PC-3 (cell line): ENCODE measurements around the gene TINCR. TPM values are rescaled to one million over a fixed set of nuclear protein-coding genes. Genes with fewer than 3 reads are reported as not detected.

ENCODE experiments used
- ATAC-seq: fragments of 200-7000 bp; cut with Tn5 transposase; 2 replicates; pipeline ENCODE4 v1.9.1; 2020; ENCODE audit warnings: mild to moderate bottlenecking, moderate library complexity
- BruUV-seq: library from RNA; stranded (reverse); fragments of 400-500 nt; replicated peaks from 2 replicates; lab custom pipeline; 2021; lab: Mats Ljungman, UMichigan
- CTCF ChIA-PET: fragments of 300-600 bp; sonication (Branson Sonifier 250); formaldehyde crosslinking; loops from one replicate; lab custom pipeline; 2022; ENCODE audit warnings: antibody characterized with exemption; lab: Charles Lee
- POLR2A ChIA-PET: fragments of 300-600 bp; sonication (Branson Sonifier 250); formaldehyde crosslinking; loops from one replicate; lab custom pipeline; 2022; ENCODE audit warnings: antibody characterized with exemption; ENCODE audit not compliant: unreplicated experiment; lab: Charles Lee
- DNase-seq: peaks from one replicate; pipeline ENCODE4 v3.0.0-alpha.2; 2015
- H2AFZ ChIP-seq: fragments of 300-600 bp; sonication (generic); 2 replicates; pipeline ENCODE4 v1.6.0; 2016; ENCODE audit warnings: antibody characterized with exemption, low read length
- H3F3A ChIP-seq: fragments of 300-600 bp; sonication (generic); one replicate; pipeline ENCODE4 v1.6.0; 2017; ENCODE audit warnings: antibody characterized with exemption, low read length, control low read depth, mild to moderate bottlenecking; ENCODE audit not compliant: unreplicated experiment
- H3K27ac ChIP-seq: fragments of 300-600 bp; sonication (generic); 2 replicates; pipeline ENCODE4 v1.5.1; 2016; ENCODE audit warnings: mild to moderate bottlenecking, low read length
- H3K27me3 ChIP-seq: fragments of 300-600 bp; sonication (generic); 2 replicates; pipeline ENCODE4 v1.6.1; 2016; ENCODE audit warnings: low read length, mixed read lengths
- H3K36me3 ChIP-seq: fragments of 300-600 bp; sonication (generic); 2 replicates; pipeline ENCODE4 v1.6.1; 2016; ENCODE audit warnings: low read depth, mixed run types, low read length, mixed read lengths
- H3K4me1 ChIP-seq: fragments of 300-600 bp; sonication (generic); 2 replicates; pipeline ENCODE4 v1.5.1; 2016; ENCODE audit warnings: low read length; ENCODE audit not compliant: insufficient read depth
- H3K4me2 ChIP-seq: fragments of 300-600 bp; sonication (generic); 2 replicates; pipeline ENCODE4 v1.6.0; 2016; ENCODE audit warnings: low read length
- H3K4me3 ChIP-seq: fragments of 300-600 bp; sonication (generic); 2 replicates; pipeline ENCODE4 v1.5.1; 2016; ENCODE audit warnings: mild to moderate bottlenecking, low read length, mixed read lengths
- H3K79me2 ChIP-seq: fragments of 300-600 bp; sonication (generic); 2 replicates; pipeline ENCODE4 v1.6.1; 2017; ENCODE audit warnings: low read length, mixed read lengths
- H3K9ac ChIP-seq: fragments of 300-600 bp; sonication (generic); 2 replicates; pipeline ENCODE4 v1.6.0; 2016; ENCODE audit warnings: mild to moderate bottlenecking, low read length
- H3K9me2 ChIP-seq: fragments of 300-600 bp; sonication (generic); replicated peaks from 2 replicates; pipeline ENCODE4 v1.6.1; 2016; ENCODE audit warnings: mixed run types, low read length, mixed read lengths
- H3K9me3 ChIP-seq: fragments of 300-600 bp; sonication (generic); 2 replicates; pipeline ENCODE4 v1.6.1; 2016; ENCODE audit warnings: low read length, mixed read lengths
- H4K20me1 ChIP-seq: fragments of 300-600 bp; sonication (generic); 2 replicates; pipeline ENCODE4 v1.6.1; 2016; ENCODE audit warnings: low read length, mixed read lengths
- CTCF ChIP-seq: fragments of 300-600 bp; sonication (generic); conservative IDR thresholded peaks from 2 replicates; pipeline ENCODE4 v1.5.1; 2017; ENCODE audit warnings: antibody characterized with exemption, low read depth, mild to moderate bottlenecking, low read length
- EZH2 ChIP-seq: fragments of 300-600 bp; sonication (generic); IDR thresholded peaks from one replicate; pipeline ENCODE4 v1.6.1; 2017; ENCODE audit warnings: antibody characterized with exemption, mild to moderate bottlenecking, low read length; ENCODE audit not compliant: unreplicated experiment
- EZH2phosphoT487 ChIP-seq: fragments of 300-600 bp; sonication (generic); IDR thresholded peaks from 2 replicates; pipeline ENCODE4 v1.6.1; 2018; ENCODE audit warnings: mild to moderate bottlenecking, antibody characterized with exemption, low read length, borderline replicate concordance
- intact Hi-C: fragments of 100-400 bp; cut with micrococcal nuclease; formaldehyde crosslinking; loops from 2 replicates; pipeline ENCODE4 v1.9.0; 2023
- total RNA-seq: library from RNA; depleted of rRNA; stranded (reverse); fragments of >200 nt; gene quantifications from 2 replicates; pipeline ENCODE4 v1.2.3, GENCODE V29; 2014

Gene TINCR
- total RNA-seq, 1 experiment from 2014 or later = 0.58 TPM

- CTCF ChIA-PET = no interaction called here
These were observed 48.7 kb downstream of the TINCR start for GRCh38 chr19:5519076-5519475.

GRCh38 chr19:5515737-5516136 is 52.0 kb downstream of the TINCR start:
- Histone ChIP-seq H4K20me1 (no peaks in the 10 kb centered on the region), H3K4me1 (no peaks in the 10 kb centered on the region), H3K4me3 (no peak overlapping the region), H3K36me3 (no peaks in the 10 kb centered on the region), H3K27me3 (peaks cover 6% of the 10 kb centered on the region; the same call in 1 of the 2 replicates), H3K9ac (no peak overlapping the region), H3F3A (no peaks in the 10 kb centered on the region), H3K9me2 (no peaks in the 10 kb centered on the region), H3K4me2 (no peak overlapping the region), H2AFZ (no peak overlapping the region), H3K9me3 (peaks cover 9% of the 10 kb centered on the region), H3K27ac (no peak overlapping the region), H3K79me2 (no peaks in the 10 kb centered on the region)
- CTCF ChIA-PET = no interaction called here
- DNase-seq (no peak), ATAC-seq (no peak)
- intact Hi-C loops = no loop called here
- no peak for TF ChIP-seq EZH2
- TF ChIP-seq CTCF = peak; percentile 62
- POLR2A ChIA-PET = no interaction called here
- no TSS peak for BruUV-seq

More at GRCh38 chr19:5519076-5519475, 48.7 kb downstream of the TINCR start:
- Histone ChIP-seq H3K4me2 (no peak overlapping the region), H3K9ac (no peak overlapping the region), H2AFZ (no peak overlapping the region), H3K27ac (no peak overlapping the region), H3K9me2 (no peaks in the 10 kb centered on the region), H3F3A (no peaks in the 10 kb centered on the region), H3K36me3 (no peaks in the 10 kb centered on the region), H3K4me3 (no peak overlapping the region), H3K79me2 (no peaks in the 10 kb centered on the region), H3K9me3 (peaks cover 9% of the 10 kb centered on the region), H4K20me1 (no peaks in the 10 kb centered on the region), H3K27me3 (peaks cover 12% of the 10 kb centered on the region; the same call in 1 of the 2 replicates), H3K4me1 (no peaks in the 10 kb centered on the region)
- no peak for ATAC-seq
- BruUV-seq = no TSS peak
- POLR2A ChIA-PET = no interaction called here
- TF ChIP-seq EZH2 (no peak), EZH2phosphoT487 (no peak), CTCF (no peak)
- no peak for DNase-seq
- intact Hi-C loops = no loop called here

DNA sequence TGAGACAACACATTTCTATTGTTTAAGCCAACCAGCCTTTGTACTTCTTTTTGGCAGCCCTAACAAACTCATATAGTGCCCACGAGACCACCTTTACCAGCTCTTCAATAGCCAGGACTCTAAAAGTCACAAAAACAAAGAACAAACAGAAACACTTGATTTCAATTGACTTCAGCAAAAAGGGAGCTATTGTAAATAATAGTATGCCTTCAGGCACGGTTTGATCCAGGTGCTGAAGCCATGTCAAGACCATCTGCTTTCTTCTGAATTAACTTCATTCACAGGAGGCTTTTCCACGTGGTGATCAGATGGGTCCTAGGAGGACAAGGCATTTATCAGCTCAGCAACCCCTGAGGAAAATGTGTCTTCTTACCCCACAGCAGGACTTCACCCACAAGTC is 53.8 kb downstream of the TINCR start:
- CTCF ChIA-PET = interaction anchor here (0.6 kb wide), 1 partner anchor 23 kb away, joined by 9 read pairs; no protein-coding TSS in a partner anchor
- no peaks in the 10 kb centered on the region for H4K20me1 ChIP-seq
- no peak overlapping the region for H3K4me3 ChIP-seq

More for the DNA sequence above, 53.8 kb downstream of the TINCR start:
- no TSS peak for BruUV-seq
- no peaks in the 10 kb centered on the region for H3F3A ChIP-seq
- no peak overlapping the region for H3K27ac ChIP-seq
- POLR2A ChIA-PET = no interaction called here
- H3K4me1 ChIP-seq = no peaks in the 10 kb centered on the region
- H3K9me2 ChIP-seq = no peaks in the 10 kb centered on the region
- no peak overlapping the region for H3K4me2 ChIP-seq
- no peaks in the 10 kb centered on the region for H3K36me3 ChIP-seq
- no peaks in the 10 kb centered on the region for H3K79me2 ChIP-seq
- H2AFZ ChIP-seq = no peak overlapping the region
- ATAC-seq (no peak), DNase-seq (no peak)
- TF ChIP-seq EZH2 (no peak), EZH2phosphoT487 (no peak), CTCF (no peak)
- no peak overlapping the region for H3K9ac ChIP-seq
- intact Hi-C loops = no loop called here
- H3K27me3 ChIP-seq = 0 out of 2 replicates have a peak, but pooled peaks cover 2% of the 10 kb centered on the region
- peaks cover 9% of the 10 kb centered on the region for H3K9me3 ChIP-seq
